Kidney epithelial cell (primary cell): Measurements from ENCODE around the gene PACSIN2. TPM values are rescaled to one million over a fixed set of nuclear protein-coding genes. Genes with fewer than 3 reads are reported as not detected.
A peak's percentile ranks its signal among the peaks of the same experiment; 100 is the strongest.

Experiments used
- DNase-seq: peaks from one replicate; pipeline ENCODE4 v3.0.0-alpha.2; 2010; ENCODE audit warnings: low read depth
- H3K27me3 ChIP-seq: 2 replicates; pipeline ENCODE4 v1.6.0; 2011; ENCODE audit warnings: low read length; ENCODE audit not compliant: control insufficient read depth, insufficient read depth
- H3K36me3 ChIP-seq: 2 replicates; pipeline ENCODE4 v1.5.1; 2011; ENCODE audit warnings: low read length; ENCODE audit not compliant: control insufficient read depth, insufficient read depth
- H3K4me3 ChIP-seq: 2 replicates; pipeline ENCODE4 v1.5.1; 2011; ENCODE audit warnings: low read depth, mild to moderate bottlenecking, control low read depth, low read length
- CTCF ChIP-seq: IDR thresholded peaks from 2 replicates; pipeline ENCODE4 v1.5.1; 2011; ENCODE audit warnings: mild to moderate bottlenecking, moderate library complexity, low read length, control low read depth, inconsistent platforms; ENCODE audit not compliant: insufficient read depth, poor library complexity, severe bottlenecking
- total RNA-seq: library from RNA; depleted of rRNA; stranded (reverse); fragments of >200 nt; gene quantifications from 2 replicates; pipeline ENCODE4 v1.2.3, GENCODE V29; 2015

PACSIN2 gene
- total RNA-seq, 1 donor from 2014 or later = 62.9 TPM

GRCh38 chr22:42825796-42826195, 189.2 kb downstream of the PACSIN2 start:
- TF ChIP-seq CTCF = no peak
- DNase-seq = no peak

DNA sequence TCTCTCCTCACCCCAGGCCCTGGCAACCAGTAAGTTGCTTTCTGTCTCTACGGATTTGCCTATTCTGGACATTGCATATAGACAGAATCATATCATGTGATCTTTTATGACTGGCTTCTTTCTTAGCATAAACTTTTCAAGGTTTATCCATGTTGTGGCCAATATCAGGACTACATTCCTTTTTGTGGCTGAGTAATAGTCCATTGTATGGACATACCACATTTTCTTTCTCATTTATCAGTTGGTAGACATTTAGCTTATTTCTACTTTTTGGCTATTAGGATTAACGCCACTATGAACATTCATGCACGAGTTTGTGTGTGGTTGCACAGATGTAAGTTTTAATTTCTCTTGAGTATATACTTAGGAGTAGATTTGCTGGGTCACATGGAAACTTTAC, 193.6 kb downstream of the PACSIN2 start:
- Histone ChIP-seq H3K27me3 (no peaks in the 10 kb centered on the region), H3K36me3 (peaks cover 5% of the 10 kb centered on the region), H3K4me3 (no peak overlapping the region)
- no peak for TF ChIP-seq CTCF
- DNase-seq = no peak

More at GRCh38 chr22:42825796-42826195, 189.2 kb downstream of the PACSIN2 start:
- Histone ChIP-seq H3K27me3 (no peaks in the 10 kb centered on the region), H3K4me3 (no peak overlapping the region), H3K36me3 (peaks cover 3% of the 10 kb centered on the region)

GRCh38 chr22:42820045-42820763, 194.7 kb downstream of the PACSIN2 start:
- Histone ChIP-seq H3K36me3 (peaks cover 3% of the 10 kb centered on the region), H3K27me3 (no peaks in the 10 kb centered on the region), H3K4me3 (no peak overlapping the region)
- DNase-seq = no peak
- TF ChIP-seq CTCF = peak; percentile 48

Other genes starting within 250 kb of the PACSIN2 start
- gene ARFGAP3, start 157.9 kb downstream of the PACSIN2 start, total RNA-seq = 58.7 and 62.0 TPM in 2 replicates
- 13.2 and 14.8 TPM in 2 replicates for gene TTLL1, start 74.2 kb upstream of the PACSIN2 start, total RNA-seq
- gene BIK, start 95.6 kb upstream of the PACSIN2 start, total RNA-seq = 28.5 and 31.3 TPM in 2 replicates
- gene MCAT, start 128.2 kb upstream of the PACSIN2 start, total RNA-seq = 32.8 and 32.9 TPM in 2 replicates
- 394 and 515 TPM in 2 replicates for gene TSPO, start 136.4 kb upstream of the PACSIN2 start, total RNA-seq
- gene TTLL12, start 172.0 kb upstream of the PACSIN2 start, total RNA-seq = 46.2 and 55.1 TPM in 2 replicates